IMR-90 (cell line): ENCODE data around the gene EIF3I. TPM values are rescaled to one million over a fixed set of nuclear protein-coding genes. Genes with fewer than 3 reads are reported as not detected.

Source experiments
- ATAC-seq: fragments of 200-7000 bp; cut with Tn5 transposase; 2 replicates; pipeline ENCODE4 v1.9.1; 2020; ENCODE audit warnings: low read depth, mild to moderate bottlenecking, moderate library complexity
- BruUV-seq: library from RNA; stranded (reverse); fragments of 400-500 nt; replicated peaks from 2 replicates; lab custom pipeline; 2021; lab: Mats Ljungman, UMichigan
- CTCF ChIA-PET: fragments of 300-600 bp; formaldehyde crosslinking; extraction: SDS; loops from one replicate; lab custom pipeline; 2021; ENCODE audit warnings: antibody characterized with exemption; lab: Yijun Ruan, JAX
- POLR2A ChIA-PET: fragments of 300-600 bp; sonication (Branson Sonifier 250); formaldehyde crosslinking; loops from one replicate; lab custom pipeline; 2022; ENCODE audit warnings: antibody characterized with exemption; ENCODE audit not compliant: unreplicated experiment; lab: Charles Lee
- DNase-seq: peaks from one replicate; pipeline ENCODE4 v3.0.0; 2013
- H2AFZ ChIP-seq: replicated peaks from 2 replicates; pipeline ENCODE3; 2013; ENCODE audit warnings: low read length, mild to moderate bottlenecking; ENCODE audit not compliant: poor library complexity
- H2AK5ac ChIP-seq: 2 replicates; pipeline ENCODE4 v1.6.1; 2013; ENCODE audit warnings: low read depth, low read length, inconsistent platforms
- H2AK9ac ChIP-seq: replicated peaks from 2 replicates; pipeline ENCODE3; 2013; ENCODE audit warnings: mild to moderate bottlenecking, low read depth, low read length, moderate library complexity; ENCODE audit not compliant: poor library complexity
- H2BK120ac ChIP-seq: 2 replicates; pipeline ENCODE4 v1.6.1; 2013; ENCODE audit warnings: low read depth, low read length, inconsistent platforms
- H2BK15ac ChIP-seq: 3 replicates; pipeline ENCODE4 v1.6.1; 2013; ENCODE audit warnings: low read depth, low read length, inconsistent platforms
- H2BK20ac ChIP-seq: 2 replicates; pipeline ENCODE4 v1.6.1; 2013; ENCODE audit warnings: low read depth, mild to moderate bottlenecking, inconsistent platforms, low read length, moderate library complexity
- H2BK5ac ChIP-seq: 2 replicates; pipeline ENCODE4 v1.6.1; 2013; ENCODE audit warnings: mild to moderate bottlenecking, low read depth, low read length, inconsistent platforms; ENCODE audit not compliant: poor library complexity, severe bottlenecking
- H3K14ac ChIP-seq: replicated peaks from 2 replicates; pipeline ENCODE4 v1.6.1; 2013; ENCODE audit warnings: low read depth, low read length, inconsistent platforms
- H3K18ac ChIP-seq: 2 replicates; pipeline ENCODE4 v1.6.1; 2013; ENCODE audit warnings: low read depth, low read length, control low read depth
- H3K23ac ChIP-seq: 2 replicates; pipeline ENCODE4 v1.6.1; 2013; ENCODE audit warnings: low read depth, low read length, inconsistent platforms
- H3K27ac ChIP-seq: 2 replicates; pipeline ENCODE4 v1.5.1; 2013; ENCODE audit warnings: mild to moderate bottlenecking, control low read depth, low read length; ENCODE audit not compliant: insufficient read depth
- H3K27me3 ChIP-seq: 2 replicates; pipeline ENCODE4 v1.6.1; 2013; ENCODE audit warnings: low read length; ENCODE audit not compliant: control insufficient read depth, insufficient read depth
- H3K36me3 ChIP-seq: 2 replicates; pipeline ENCODE4 v1.6.1; 2013; ENCODE audit warnings: low read length, mixed read lengths; ENCODE audit not compliant: control insufficient read depth, insufficient read depth
- H3K4ac ChIP-seq: 2 replicates; pipeline ENCODE4 v1.6.1; 2013; ENCODE audit warnings: low read depth, low read length, inconsistent platforms
- H3K4me1 ChIP-seq: 2 replicates; pipeline ENCODE4 v1.6.1; 2013; ENCODE audit warnings: low read length, mixed read lengths; ENCODE audit not compliant: control insufficient read depth, insufficient read depth
- H3K4me2 ChIP-seq: 2 replicates; pipeline ENCODE4 v1.6.1; 2013; ENCODE audit warnings: low read depth, mild to moderate bottlenecking, control low read depth, low read length, moderate library complexity
- H3K4me3 ChIP-seq: 2 replicates; pipeline ENCODE4 v1.5.1; 2013; ENCODE audit warnings: low read depth, mild to moderate bottlenecking, control low read depth, low read length, moderate library complexity; ENCODE audit not compliant: insufficient read depth
- H3K56ac ChIP-seq: 2 replicates; pipeline ENCODE4 v1.6.1; 2013; ENCODE audit warnings: low read length, inconsistent platforms; ENCODE audit not compliant: insufficient read depth; ENCODE audit errors: extremely low read depth
- H3K79me1 ChIP-seq, 2 experiments: 2 replicates each; pipeline ENCODE4 v1.6.1; 2013; ENCODE audit warnings: low read length in 2 of 2, inconsistent platforms in 1 of 2, low read depth in 1 of 2
- H3K9ac ChIP-seq: 2 replicates; pipeline ENCODE4 v1.6.1; 2013; ENCODE audit warnings: low read depth, low read length, control low read depth
- H3K9me1 ChIP-seq: 2 replicates; pipeline ENCODE4 v1.6.1; 2013; ENCODE audit warnings: low read length, inconsistent platforms; ENCODE audit not compliant: insufficient read depth
- H3K9me3 ChIP-seq: 2 replicates; pipeline ENCODE4 v1.6.1; 2013; ENCODE audit warnings: low read length; ENCODE audit not compliant: control insufficient read depth, insufficient read depth
- H4K20me1 ChIP-seq: 2 replicates; pipeline ENCODE4 v1.6.1; 2013; ENCODE audit warnings: low read length, inconsistent platforms; ENCODE audit not compliant: insufficient read depth
- H4K5ac ChIP-seq: 2 replicates; pipeline ENCODE4 v1.6.1; 2013; ENCODE audit warnings: mild to moderate bottlenecking, low read depth, low read length, control low read depth
- H4K8ac ChIP-seq, 2 experiments: 2 replicates each; pipeline ENCODE4 v1.6.1; 2013; ENCODE audit warnings: low read depth in 2 of 2, low read length in 2 of 2, control low read depth in 1 of 2, inconsistent platforms in 1 of 2
- H4K91ac ChIP-seq: 2 replicates; pipeline ENCODE4 v1.6.1; 2013; ENCODE audit warnings: low read depth, low read length, inconsistent platforms; ENCODE audit not compliant: insufficient read depth
- CEBPB ChIP-seq: IDR thresholded peaks from 2 replicates; pipeline ENCODE4 v1.6.1; 2012; ENCODE audit warnings: low read depth, low read length, improper control_type of control experiment
- CHD1 ChIP-seq: IDR thresholded peaks from 2 replicates; pipeline ENCODE4 v1.6.1; 2012; ENCODE audit warnings: low read depth, low read length, improper control_type of control experiment
- CTCF ChIP-seq: conservative IDR thresholded peaks from 2 replicates; pipeline ENCODE4 v1.5.1; 2012; ENCODE audit warnings: mild to moderate bottlenecking, low read depth, low read length, improper control_type of control experiment
- FOS ChIP-seq: fragments of 150-350 bp; IDR thresholded peaks from 2 replicates; pipeline ENCODE4 v1.6.1; 2016; ENCODE audit warnings: low read depth, low read length
- MAFK ChIP-seq: IDR thresholded peaks from 2 replicates; pipeline ENCODE4 v1.6.1; 2012; ENCODE audit warnings: low read depth, low read length, improper control_type of control experiment
- MAZ ChIP-seq: IDR thresholded peaks from 2 replicates; pipeline ENCODE4 v1.6.1; 2012; ENCODE audit warnings: low read depth, mild to moderate bottlenecking, low read length, improper control_type of control experiment, moderate library complexity, borderline replicate concordance
- MXI1 ChIP-seq: IDR thresholded peaks from 2 replicates; pipeline ENCODE4 v1.6.1; 2012; ENCODE audit warnings: low read depth, mild to moderate bottlenecking, low read length, moderate library complexity, borderline replicate concordance
- NFE2L2 ChIP-seq: fragments of 150-350 bp; IDR thresholded peaks from 2 replicates; pipeline ENCODE4 v1.6.1; 2016; ENCODE audit warnings: low read depth, mild to moderate bottlenecking, low read length
- POLR2A ChIP-seq: IDR thresholded peaks from 2 replicates; pipeline ENCODE4 v1.6.1; 2012; ENCODE audit warnings: mild to moderate bottlenecking, low read depth, low read length
- RAD21 ChIP-seq: IDR thresholded peaks from 2 replicates; pipeline ENCODE4 v1.6.1; 2012; ENCODE audit warnings: low read length, improper control_type of control experiment
- RCOR1 ChIP-seq: IDR thresholded peaks from 2 replicates; pipeline ENCODE4 v1.6.1; 2012; ENCODE audit warnings: mild to moderate bottlenecking, low read length, improper control_type of control experiment; ENCODE audit not compliant: insufficient replicate concordance
- RFX5 ChIP-seq: IDR thresholded peaks from 2 replicates; pipeline ENCODE4 v1.8.0; 2012; ENCODE audit warnings: low read depth, mild to moderate bottlenecking, low read length, moderate library complexity
- SMC3 ChIP-seq: fragments of 150-350 bp; IDR thresholded peaks from 2 replicates; pipeline ENCODE4 v1.6.1; 2016; ENCODE audit warnings: low read depth, mild to moderate bottlenecking, antibody characterized with exemption, low read length, moderate library complexity
- WGBS, 2 experiments: methylation state at CpG; one replicate each; pipeline versions ENCODE4 v1.1.5 to v1.1.7; 2013; ENCODE audit warnings: missing lambda C conversion rate in 2 of 2; ENCODE audit not compliant: insufficient read length in 1 of 2; ENCODE audit errors: extremely low coverage in 2 of 2; 5-methylcytosine and 5-hydroxymethylcytosine counted together
- dilution Hi-C: fragments of 300-500 bp; cut with HindIII; formaldehyde crosslinking; loops from one replicate; pipeline ENCODE4 v1.14.3; 2018; ENCODE audit warnings: low sequenced_read_pairs; ENCODE audit not compliant: unreplicated experiment
- in situ Hi-C: fragments of 300-500 bp; cut with MboI; formaldehyde crosslinking; loops from 3 replicates; pipeline ENCODE4 v1.14.3; 2019; ENCODE audit warnings: low sequenced_read_pairs, inconsistent platforms, mixed read lengths
- intact Hi-C: fragments of 100-400 bp; cut with micrococcal nuclease; formaldehyde crosslinking; loops from 2 replicates; pipeline ENCODE4 v1.10.0; 2022
- polyA plus RNA-seq, 3 experiments: library from polyadenylated mRNA; depleted of rRNA; stranded (reverse); fragments of >200 nt; gene quantifications; 2 replicates each; pipeline ENCODE4 v1.2.3, GENCODE V29; 2012; ENCODE audit warnings: low replicate concordance in 1 of 3
- total RNA-seq: library from RNA; depleted of rRNA; stranded (reverse); fragments of >200 nt; gene quantifications from 2 replicates; pipeline ENCODE4 v1.2.3, GENCODE V29; 2012

Gene EIF3I
- total and polyA plus RNA-seq, 2 of the 4 experiments (the other 2 are of a cell fraction), result 469 to 716 TPM

GRCh38 chr1:32247452-32247851 lies 25.2 kb downstream of the EIF3I start:
- peak overlapping the region; percentile 84 for H2AFZ ChIP-seq
- H3K27me3 ChIP-seq, result no peaks in the 10 kb centered on the region; the same call in 1 of the 2 replicates
- TF ChIP-seq RCOR1 (no peak), CHD1 (no peak), CTCF (no peak), MXI1 (no peak), RFX5 (no peak), MAZ (no peak), CEBPB (no peak), RAD21 (no peak), SMC3 (no peak), MAFK (no peak), POLR2A (no peak), FOS (no peak), NFE2L2 (no peak)
- H4K8ac ChIP-seq, result peak overlapping the region; percentile 58 to 70; a peak in 3 of 4 replicates
- H3K4me1 ChIP-seq, result peaks cover 18% of the 10 kb centered on the region
- ChIA-PET POLR2A (interaction anchor here (0.6 kb wide), 1 partner anchor 69 kb away, joined by 3 read pairs; no protein-coding TSS in a partner anchor), CTCF (interaction anchor here (1.1 to 1.5 kb wide), 3 partner anchors 32 to 76 kb away, joined by 3 to 6 read pairs (median 3); no protein-coding TSS in a partner anchor)
- ATAC-seq (no peak), DNase-seq (no peak)
- peak overlapping the region; percentile 42 for H2BK5ac ChIP-seq
- peak overlapping the region; percentile 54; the same call in 1 of the 2 replicates for H3K27ac ChIP-seq
- peaks cover 0 to 5% of the 10 kb centered on the region in 2 experiments; a peak in 2 of 4 replicates for H3K79me1 ChIP-seq
- peak overlapping the region; percentile 86 for H2BK120ac ChIP-seq
- H4K91ac ChIP-seq, result peak overlapping the region; percentile 72
- H3K4me3 ChIP-seq, result no peak overlapping the region
- BruUV-seq, result no TSS peak
- 67% methylated on average over 3 of the region's 12 CpGs; no CpG with 5 or more reads in 1 of the 2 experiments for WGBS, 2 experiments
- peak overlapping the region; percentile 81 for H2BK20ac ChIP-seq
- no peak overlapping the region for H3K23ac ChIP-seq
- H3K9ac ChIP-seq, result no peak overlapping the region
- H4K20me1 ChIP-seq, result no peaks in the 10 kb centered on the region
- H4K5ac ChIP-seq, result peak overlapping the region; percentile 27; the same call in 1 of the 2 replicates
- no peak overlapping the region for H3K56ac ChIP-seq
- peak overlapping the region; percentile 45 for H3K18ac ChIP-seq
- H3K4ac ChIP-seq, result peak overlapping the region; percentile 94
- no peak overlapping the region for H3K4me2 ChIP-seq
- intact Hi-C loops, result no loop called here
- H3K9me3 ChIP-seq, result no peaks in the 10 kb centered on the region
- H3K36me3 ChIP-seq, result no peaks in the 10 kb centered on the region
- H2BK15ac ChIP-seq, result peak overlapping the region; percentile 81; the same call in 1 of the 3 replicates
- dilution Hi-C loops, result no loop called here
- peak overlapping the region; percentile 77; the same call in 1 of the 2 replicates for H2AK5ac ChIP-seq
- peak overlapping the region; percentile 76; the same call in 1 of the 2 replicates for H3K14ac ChIP-seq
- peak overlapping the region; percentile 84 for H2AK9ac ChIP-seq
- H3K9me1 ChIP-seq, result peaks cover 11% of the 10 kb centered on the region
- in situ Hi-C loops, result no loop called here
